Measurements from ENCODE around the gene XPR1.

- TF ChIP-seq CTCF (IDR thresholded peaks at IDR 0.05) (no peak), POLR2A (IDR thresholded peaks at IDR 0.05) (no peak), POLR2AphosphoS5 (IDR thresholded peaks at IDR 0.05) (no peak)
These were observed 216.4 kb downstream of the XPR1 start for GRCh38 chr1:180848191-180848590.
